ENCODE measurements around the gene DGKD.

The DGKD gene

DNA sequence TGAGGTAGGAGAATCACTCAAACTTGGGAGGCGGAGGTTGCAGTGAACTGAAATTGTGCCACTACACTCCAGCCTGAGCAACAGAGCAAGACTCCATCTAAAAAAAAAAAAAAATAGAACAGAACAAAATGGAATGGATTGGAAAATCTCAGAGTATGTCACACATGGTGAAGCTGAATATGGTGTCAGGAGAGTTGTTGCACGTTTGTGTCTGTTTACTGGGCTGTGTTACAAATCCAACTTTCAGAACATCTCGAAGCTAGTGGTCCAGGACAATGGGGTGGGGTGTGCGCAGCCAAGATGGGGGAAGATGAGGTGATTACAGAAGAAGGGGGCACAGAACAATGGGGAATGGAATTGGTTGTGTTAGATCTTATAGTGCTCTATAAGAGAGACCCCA is 29.0 kb upstream of the DGKD start:
- no peaks in the 10 kb centered on the region for H3K4me1 ChIP-seq
- TF ChIP-seq, protein P1, sequence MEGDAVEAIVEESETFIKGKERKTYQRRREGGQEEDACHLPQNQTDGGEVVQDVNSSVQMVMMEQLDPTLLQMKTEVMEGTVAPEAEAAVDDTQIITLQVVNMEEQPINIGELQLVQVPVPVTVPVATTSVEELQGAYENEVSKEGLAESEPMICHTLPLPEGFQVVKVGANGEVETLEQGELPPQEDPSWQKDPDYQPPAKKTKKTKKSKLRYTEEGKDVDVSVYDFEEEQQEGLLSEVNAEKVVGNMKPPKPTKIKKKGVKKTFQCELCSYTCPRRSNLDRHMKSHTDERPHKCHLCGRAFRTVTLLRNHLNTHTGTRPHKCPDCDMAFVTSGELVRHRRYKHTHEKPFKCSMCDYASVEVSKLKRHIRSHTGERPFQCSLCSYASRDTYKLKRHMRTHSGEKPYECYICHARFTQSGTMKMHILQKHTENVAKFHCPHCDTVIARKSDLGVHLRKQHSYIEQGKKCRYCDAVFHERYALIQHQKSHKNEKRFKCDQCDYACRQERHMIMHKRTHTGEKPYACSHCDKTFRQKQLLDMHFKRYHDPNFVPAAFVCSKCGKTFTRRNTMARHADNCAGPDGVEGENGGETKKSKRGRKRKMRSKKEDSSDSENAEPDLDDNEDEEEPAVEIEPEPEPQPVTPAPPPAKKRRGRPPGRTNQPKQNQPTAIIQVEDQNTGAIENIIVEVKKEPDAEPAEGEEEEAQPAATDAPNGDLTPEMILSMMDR (IDR thresholded peaks at IDR 0.05), result no peak
- H3K36me3 ChIP-seq, result no peaks in the 10 kb centered on the region
- H3K4me3 ChIP-seq, result no peak overlapping the region
- intact Hi-C loops (cut with DNase I; ENCODE audit: low total_unique reads), result no loop called here
- no peak for DNase-seq
- H3K9me3 ChIP-seq, result no peaks in the 10 kb centered on the region
- peaks cover 0 to 6% of the 10 kb centered on the region in 2 donors for H3K27me3 ChIP-seq
- no peak overlapping the region for H3K27ac ChIP-seq

DNA sequence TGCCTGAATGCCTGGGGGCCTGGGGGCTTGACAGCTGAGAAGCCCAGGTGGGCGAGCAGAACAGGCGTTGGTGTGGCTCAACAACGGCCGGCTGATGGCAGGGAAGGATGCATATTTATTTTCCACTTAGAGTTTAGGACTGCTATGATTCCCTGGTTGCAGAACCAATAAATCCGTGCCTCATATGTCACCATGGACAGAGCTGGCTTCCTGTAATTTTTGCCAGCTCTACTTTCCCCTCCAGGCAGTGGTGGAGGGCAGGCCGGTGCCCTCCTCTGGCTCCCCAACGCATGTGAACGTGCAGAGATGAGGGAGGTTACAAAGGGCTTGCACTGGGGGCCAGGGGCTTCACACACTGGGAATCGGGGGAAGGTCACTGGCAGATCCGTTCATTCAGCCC is 28.5 kb upstream of the DGKD start:
- Histone ChIP-seq H3K4me1 (no peaks in the 10 kb centered on the region), H3K27ac (no peak overlapping the region), H3K4me3 (no peak overlapping the region), H3K36me3 (no peaks in the 10 kb centered on the region), H3K27me3 (peaks cover 0 to 2% of the 10 kb centered on the region in 2 donors), H3K9me3 (no peaks in the 10 kb centered on the region)
- intact Hi-C loops (cut with DNase I; ENCODE audit: low total_unique reads), result no loop called here
- TF ChIP-seq, protein P1 (IDR thresholded peaks at IDR 0.05), result no peak
- DNase-seq, result no peak

DNA sequence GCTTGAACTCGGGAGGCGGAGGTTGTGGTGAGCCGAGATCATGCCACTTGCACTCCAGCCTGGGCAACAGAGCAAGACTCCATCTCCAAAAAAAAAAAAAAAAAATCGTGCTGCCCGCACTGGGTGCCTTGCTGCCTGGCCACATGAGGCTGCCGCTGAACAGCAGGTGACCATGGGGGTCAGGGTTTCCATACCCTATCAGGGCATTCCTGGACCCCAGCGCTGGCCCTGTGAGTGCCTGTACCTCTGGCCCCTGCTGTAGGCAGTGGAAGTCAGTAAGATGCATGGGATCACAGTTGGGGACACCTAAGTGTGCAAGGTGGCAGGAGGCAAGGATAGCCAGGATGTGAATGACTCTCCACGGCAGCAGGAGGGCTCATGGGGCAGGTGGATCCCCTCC is 27.8 kb upstream of the DGKD start:
- no peak for DNase-seq
- Histone ChIP-seq H3K36me3 (no peaks in the 10 kb centered on the region), H3K4me3 (no peak overlapping the region), H3K4me1 (no peaks in the 10 kb centered on the region), H3K27me3 (no peaks in the 10 kb centered on the region), H3K9me3 (no peaks in the 10 kb centered on the region), H3K27ac (no peak overlapping the region)
- intact Hi-C loops (cut with DNase I; ENCODE audit: low total_unique reads), result no loop called here
- TF ChIP-seq, protein P1 (IDR thresholded peaks at IDR 0.05), result no peak

DNA sequence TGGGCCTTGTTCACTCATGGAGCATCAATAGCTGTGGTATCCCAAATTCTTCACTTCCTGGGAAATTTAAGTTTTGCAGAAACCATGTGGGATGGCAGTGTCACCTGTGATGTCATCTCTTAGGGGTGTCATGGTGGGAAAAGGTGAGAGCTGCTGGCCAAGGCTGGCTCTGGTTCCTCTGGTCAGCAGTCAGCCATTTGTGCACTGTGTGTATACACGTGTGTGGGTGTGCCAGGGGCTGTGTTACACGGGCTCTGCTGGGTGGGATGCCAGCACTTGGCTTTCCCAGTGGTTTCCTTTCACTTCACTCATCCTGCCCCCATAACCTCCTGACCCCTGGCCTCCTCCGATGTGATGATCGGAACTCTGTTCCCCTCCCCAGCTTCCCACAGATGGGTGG is 25.4 kb upstream of the DGKD start:
- intact Hi-C loops (cut with DNase I; ENCODE audit: low total_unique reads), result no loop called here
- Histone ChIP-seq H3K9me3 (no peaks in the 10 kb centered on the region), H3K27me3 (no peaks in the 10 kb centered on the region), H3K27ac (no peak overlapping the region), H3K4me1 (no peaks in the 10 kb centered on the region), H3K36me3 (no peaks in the 10 kb centered on the region), H3K4me3 (no peak overlapping the region)
- DNase-seq, result no peak
- TF ChIP-seq, protein P1 (IDR thresholded peaks at IDR 0.05), result no peak

DNA sequence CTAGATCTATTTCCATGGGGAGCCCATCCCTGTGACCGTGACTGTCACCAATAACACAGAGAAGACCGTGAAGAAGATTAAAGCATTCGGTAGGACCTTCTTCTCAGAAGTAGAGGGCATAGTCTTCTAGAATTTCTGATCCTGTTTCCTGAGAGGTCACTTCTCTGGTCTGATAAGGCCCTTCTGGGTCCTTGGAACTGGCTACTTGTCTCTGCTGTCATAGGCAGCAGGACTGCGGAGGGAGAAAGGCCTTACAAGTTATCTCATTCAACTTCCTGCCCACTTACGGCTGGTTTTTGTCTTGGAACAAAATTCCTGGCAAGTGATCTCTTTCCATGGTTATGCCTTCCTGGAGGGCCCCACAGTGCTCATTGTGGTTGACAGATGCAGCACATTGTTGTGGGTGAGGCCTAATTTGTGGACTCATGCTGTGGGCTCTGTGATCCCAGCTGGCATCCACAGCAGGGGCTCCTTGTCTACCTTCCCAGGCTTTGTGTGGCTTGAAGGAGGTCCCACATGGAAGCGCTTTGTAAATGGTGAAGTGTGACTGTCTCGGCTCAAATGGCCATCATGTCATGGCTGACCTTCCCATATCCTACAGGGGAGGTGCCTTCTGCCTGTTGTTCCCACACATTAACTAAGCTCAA is 24.7 kb upstream of the DGKD start:
- intact Hi-C loops (cut with DNase I; ENCODE audit: low total_unique reads), result no loop called here
- H3K36me3 ChIP-seq, result no peaks in the 10 kb centered on the region
- H3K27me3 ChIP-seq, result no peaks in the 10 kb centered on the region
- no peaks in the 10 kb centered on the region for H3K4me1 ChIP-seq
- TF ChIP-seq, protein P1 (IDR thresholded peaks at IDR 0.05), result no peak
- H3K4me3 ChIP-seq, result no peak overlapping the region
- no peaks in the 10 kb centered on the region for H3K9me3 ChIP-seq
- DNase-seq, result no peak
- H3K27ac ChIP-seq, result no peak overlapping the region

DNA sequence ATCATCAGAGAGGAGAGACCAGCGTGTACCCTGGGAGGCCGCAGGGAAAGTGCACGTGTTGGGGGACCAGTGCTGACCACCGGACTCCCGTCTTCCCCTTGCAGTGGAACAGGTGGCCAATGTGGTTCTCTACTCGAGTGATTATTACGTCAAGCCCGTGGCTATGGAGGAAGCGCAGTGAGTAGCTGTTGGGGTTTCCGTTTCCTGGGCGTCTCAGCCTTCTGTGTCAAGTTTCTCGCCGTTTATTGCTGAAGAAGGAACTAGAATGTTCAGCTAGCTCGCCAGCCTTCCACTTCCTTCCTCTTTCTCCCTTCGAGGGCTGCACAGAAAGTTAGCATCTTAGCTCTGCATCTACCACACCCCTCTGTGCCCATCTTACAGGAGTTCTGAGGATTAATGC is 22.8 kb upstream of the DGKD start:
- TF ChIP-seq, protein P1 (IDR thresholded peaks at IDR 0.05), result no peak
- intact Hi-C loops (cut with DNase I; ENCODE audit: low total_unique reads), result no loop called here
- peak; percentile 78 to 81 for DNase-seq
- no peaks in the 10 kb centered on the region for H3K27me3 ChIP-seq
- H3K27ac ChIP-seq, result no peak overlapping the region
- no peaks in the 10 kb centered on the region for H3K4me1 ChIP-seq
- H3K36me3 ChIP-seq, result no peaks in the 10 kb centered on the region
- H3K4me3 ChIP-seq, result no peak overlapping the region
- no peaks in the 10 kb centered on the region for H3K9me3 ChIP-seq
